GM12873 (cell line): ENCODE data around the gene CFH.

Source experiments
- TF ChIP-seq, protein P1 (sequence below): IDR thresholded peaks from 2 replicates; pipeline ENCODE4 v1.5.1; 2012; ENCODE audit warnings: low read depth, mild to moderate bottlenecking, moderate library complexity, low read length, control low read depth; ENCODE audit not compliant: insufficient read depth; ENCODE audit errors: missing control alignments

CFH gene

GRCh38 chr1:196684476-196684875 is 32.6 kb downstream of the CFH start:
- TF ChIP-seq, protein P1, sequence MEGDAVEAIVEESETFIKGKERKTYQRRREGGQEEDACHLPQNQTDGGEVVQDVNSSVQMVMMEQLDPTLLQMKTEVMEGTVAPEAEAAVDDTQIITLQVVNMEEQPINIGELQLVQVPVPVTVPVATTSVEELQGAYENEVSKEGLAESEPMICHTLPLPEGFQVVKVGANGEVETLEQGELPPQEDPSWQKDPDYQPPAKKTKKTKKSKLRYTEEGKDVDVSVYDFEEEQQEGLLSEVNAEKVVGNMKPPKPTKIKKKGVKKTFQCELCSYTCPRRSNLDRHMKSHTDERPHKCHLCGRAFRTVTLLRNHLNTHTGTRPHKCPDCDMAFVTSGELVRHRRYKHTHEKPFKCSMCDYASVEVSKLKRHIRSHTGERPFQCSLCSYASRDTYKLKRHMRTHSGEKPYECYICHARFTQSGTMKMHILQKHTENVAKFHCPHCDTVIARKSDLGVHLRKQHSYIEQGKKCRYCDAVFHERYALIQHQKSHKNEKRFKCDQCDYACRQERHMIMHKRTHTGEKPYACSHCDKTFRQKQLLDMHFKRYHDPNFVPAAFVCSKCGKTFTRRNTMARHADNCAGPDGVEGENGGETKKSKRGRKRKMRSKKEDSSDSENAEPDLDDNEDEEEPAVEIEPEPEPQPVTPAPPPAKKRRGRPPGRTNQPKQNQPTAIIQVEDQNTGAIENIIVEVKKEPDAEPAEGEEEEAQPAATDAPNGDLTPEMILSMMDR = no peak

GRCh38 chr1:196685506-196685905 is 33.7 kb downstream of the CFH start:
- TF ChIP-seq, protein P1 = no peak

DNA sequence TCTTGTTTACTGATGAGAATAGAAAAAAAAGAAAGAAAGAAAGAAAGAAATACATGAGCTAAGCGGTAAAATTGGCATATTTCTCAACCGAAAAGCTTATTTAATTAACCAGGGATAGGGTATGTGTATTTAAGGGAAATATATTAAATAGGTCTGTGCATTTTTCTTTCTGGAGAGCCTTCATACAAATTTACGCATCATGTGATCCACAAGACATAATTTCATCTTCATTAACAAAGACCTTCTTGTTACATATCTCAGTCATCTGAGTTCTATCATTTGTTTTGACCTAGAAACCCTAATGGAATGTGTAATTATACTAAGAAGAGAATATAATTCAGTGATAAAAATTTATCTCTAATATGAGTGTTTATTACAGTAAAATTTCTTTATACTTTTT is 37.2 kb downstream of the CFH start:
- TF ChIP-seq, protein P1 = no peak

DNA sequence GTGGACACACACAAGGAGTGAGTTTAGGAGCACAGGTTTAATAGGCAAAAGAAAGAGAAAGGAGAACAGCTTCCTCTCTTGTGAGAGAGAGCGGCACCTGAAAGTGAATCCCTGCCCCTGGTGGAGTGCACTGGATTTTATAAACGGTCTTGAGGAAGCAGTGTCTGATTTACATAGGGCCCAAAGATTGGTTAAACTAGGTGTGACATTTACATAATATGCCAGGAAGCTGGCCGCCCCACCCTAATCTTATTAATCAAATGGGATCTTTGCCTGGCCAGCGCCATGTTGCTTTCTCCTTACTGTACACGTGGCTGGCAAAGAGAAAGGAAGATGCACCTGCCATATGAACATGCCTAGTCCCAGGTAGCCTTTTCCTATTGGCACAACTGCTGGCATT is 38.7 kb downstream of the CFH start:
- TF ChIP-seq, protein P1 = no peak

- TF ChIP-seq, protein P1 = no peak
Measured at GRCh38 chr1:196698993-196699392, 47.1 kb downstream of the CFH start.

- TF ChIP-seq, protein P1 = no peak
Measured at GRCh38 chr1:196701144-196701543, 49.3 kb downstream of the CFH start.

DNA sequence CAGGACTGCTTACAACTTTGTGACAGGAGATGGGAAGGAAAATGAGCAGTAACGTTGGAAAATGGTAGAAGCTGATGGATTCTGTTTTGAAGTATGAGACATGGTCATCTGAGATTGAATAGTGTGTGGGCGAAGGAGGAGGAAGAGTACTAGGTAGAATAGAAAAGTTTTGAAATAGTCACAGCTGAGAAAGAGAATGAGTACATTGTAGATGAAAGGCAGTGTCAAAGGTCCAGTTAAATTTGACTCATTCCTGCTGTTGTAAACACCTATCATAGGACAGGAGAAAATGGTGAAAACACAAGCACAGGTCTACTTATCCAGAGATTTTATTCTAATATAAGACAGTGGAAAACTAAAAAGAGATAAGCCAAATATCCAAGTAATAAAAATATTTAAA is 66.0 kb downstream of the CFH start:
- TF ChIP-seq, protein P1 = no peak
